MM.1S (cell line): ENCODE data around the gene POLA2.
"Not testable (repeated sequence)": the region's sequence is repeated elsewhere in the genome, so short reads cannot be mapped to it uniquely, and the experiment has no call there.

Source experiments
- DNase-seq: peaks from one replicate; pipeline ENCODE4 v3.0.0-alpha.2; 2015
- H2AFZ ChIP-seq: fragments of 300-600 bp; sonication (generic); 2 replicates; pipeline ENCODE4 v1.6.0; 2016; ENCODE audit warnings: antibody characterized with exemption, low read length
- H3F3A ChIP-seq: fragments of 300-600 bp; sonication (generic); 2 replicates; pipeline ENCODE4 v1.6.1; 2016; ENCODE audit warnings: mild to moderate bottlenecking, antibody characterized with exemption, low read length, moderate library complexity, mixed read lengths; ENCODE audit not compliant: insufficient read depth
- H3K27ac ChIP-seq: fragments of 300-600 bp; sonication (generic); 2 replicates; pipeline ENCODE4 v1.5.1; 2016; ENCODE audit warnings: mild to moderate bottlenecking, low read length
- H3K27me3 ChIP-seq: fragments of 300-600 bp; sonication (generic); replicated peaks from 2 replicates; pipeline ENCODE4 v1.6.0; 2016; ENCODE audit warnings: low read length; ENCODE audit not compliant: insufficient read depth
- H3K36me3 ChIP-seq: fragments of 300-600 bp; sonication (generic); replicated peaks from 2 replicates; pipeline ENCODE4 v1.6.1; 2016; ENCODE audit warnings: mild to moderate bottlenecking, low read length, mixed read lengths; ENCODE audit not compliant: insufficient read depth
- H3K4me1 ChIP-seq: fragments of 300-600 bp; sonication (generic); 2 replicates; pipeline ENCODE4 v1.6.1; 2016; ENCODE audit warnings: low read length, mixed read lengths
- H3K4me2 ChIP-seq: fragments of 300-600 bp; sonication (generic); 2 replicates; pipeline ENCODE4 v1.6.0; 2016; ENCODE audit warnings: low read depth, low read length
- H3K4me3 ChIP-seq: fragments of 300-600 bp; sonication (generic); 2 replicates; pipeline ENCODE4 v1.5.1; 2016; ENCODE audit warnings: low read length, mixed read lengths
- H3K79me2 ChIP-seq: fragments of 300-600 bp; sonication (generic); 2 replicates; pipeline ENCODE4 v1.6.1; 2016; ENCODE audit warnings: mixed run types, low read length, mixed read lengths
- H3K9ac ChIP-seq: fragments of 300-600 bp; sonication (generic); 2 replicates; pipeline ENCODE4 v1.6.1; 2016; ENCODE audit warnings: low read length, mixed read lengths
- H3K9me2 ChIP-seq: fragments of 300-600 bp; sonication (generic); replicated peaks from 2 replicates; pipeline ENCODE4 v1.6.1; 2016; ENCODE audit warnings: mild to moderate bottlenecking, low read length, mixed read lengths; ENCODE audit not compliant: insufficient read depth
- H3K9me3 ChIP-seq: fragments of 300-600 bp; sonication (generic); replicated peaks from 2 replicates; pipeline ENCODE4 v1.6.1; 2016; ENCODE audit warnings: mild to moderate bottlenecking, low read length, mixed read lengths; ENCODE audit not compliant: insufficient read depth
- H4K20me1 ChIP-seq: fragments of 300-600 bp; sonication (generic); 2 replicates; pipeline ENCODE4 v1.6.1; 2016; ENCODE audit warnings: mild to moderate bottlenecking, low read length, moderate library complexity, mixed read lengths; ENCODE audit not compliant: insufficient read depth
- EZH2 ChIP-seq: fragments of 300-600 bp; sonication (generic); optimal IDR thresholded peaks from 2 replicates; pipeline ENCODE3; 2017; ENCODE audit warnings: low read depth, mild to moderate bottlenecking, antibody characterized with exemption, low read length, mixed read lengths
- EZH2phosphoT487 ChIP-seq: fragments of 300-600 bp; sonication (generic); IDR thresholded peaks from 2 replicates; pipeline ENCODE4 v1.6.1; 2018; ENCODE audit warnings: antibody characterized with exemption, low read length
- TF ChIP-seq, protein P1 (sequence below): fragments of 300-600 bp; sonication (generic); IDR thresholded peaks from 2 replicates; pipeline ENCODE4 v1.5.1; 2016; ENCODE audit warnings: antibody characterized with exemption, low read length, mixed read lengths

The POLA2 gene

DNA sequence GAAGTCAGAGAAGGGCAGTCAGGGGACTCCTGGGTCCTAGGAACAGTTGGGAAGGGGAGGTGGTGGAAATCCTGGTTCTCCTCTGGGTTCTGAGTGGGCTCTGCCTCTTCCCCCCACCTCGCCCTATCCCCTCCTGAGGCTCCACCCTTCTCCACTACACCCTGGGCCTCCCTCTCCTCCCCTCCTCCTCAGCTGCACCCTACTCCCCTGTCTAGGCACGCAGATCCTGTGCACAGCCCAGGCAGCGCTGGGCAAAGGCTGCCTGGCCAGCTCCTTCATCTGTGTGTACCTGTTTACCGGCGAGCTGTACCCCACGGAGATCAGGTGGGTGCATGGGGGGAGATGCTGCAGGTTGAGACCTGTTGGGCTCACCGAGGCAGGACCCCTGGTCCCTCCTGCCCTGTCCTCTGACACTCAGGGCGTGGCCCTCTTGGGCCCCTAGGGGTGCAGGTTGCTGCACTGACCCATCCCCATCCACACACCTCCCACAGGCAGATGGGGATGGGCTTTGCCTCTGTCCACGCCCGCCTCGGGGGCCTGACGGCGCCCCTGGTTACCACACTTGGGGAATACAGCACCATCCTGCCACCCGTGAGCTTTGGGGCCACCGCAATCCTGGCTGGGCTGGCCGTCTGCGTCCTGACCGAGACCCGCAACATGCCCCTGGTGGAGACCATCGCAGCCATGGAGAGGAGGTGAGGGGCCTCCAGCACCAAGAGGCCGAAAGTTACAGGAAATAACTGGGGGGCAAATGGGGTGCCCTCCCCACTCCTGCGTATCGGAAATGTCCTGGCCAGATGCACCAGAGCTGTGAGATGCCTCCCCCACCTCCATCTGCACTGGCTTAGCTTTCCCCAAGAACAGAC lies 25.3 kb upstream of the POLA2 start:
- no peak overlapping the region for H3K4me3 ChIP-seq
- no peaks in the 10 kb centered on the region for H3K9me3 ChIP-seq
- H3K9me2 ChIP-seq = no peaks in the 10 kb centered on the region
- no peak overlapping the region for H3K9ac ChIP-seq
- no peaks in the 10 kb centered on the region for H4K20me1 ChIP-seq
- no peaks in the 10 kb centered on the region for H3F3A ChIP-seq
- TF ChIP-seq EZH2phosphoT487 = no peak
- no peak for TF ChIP-seq EZH2
- TF ChIP-seq, protein P1, sequence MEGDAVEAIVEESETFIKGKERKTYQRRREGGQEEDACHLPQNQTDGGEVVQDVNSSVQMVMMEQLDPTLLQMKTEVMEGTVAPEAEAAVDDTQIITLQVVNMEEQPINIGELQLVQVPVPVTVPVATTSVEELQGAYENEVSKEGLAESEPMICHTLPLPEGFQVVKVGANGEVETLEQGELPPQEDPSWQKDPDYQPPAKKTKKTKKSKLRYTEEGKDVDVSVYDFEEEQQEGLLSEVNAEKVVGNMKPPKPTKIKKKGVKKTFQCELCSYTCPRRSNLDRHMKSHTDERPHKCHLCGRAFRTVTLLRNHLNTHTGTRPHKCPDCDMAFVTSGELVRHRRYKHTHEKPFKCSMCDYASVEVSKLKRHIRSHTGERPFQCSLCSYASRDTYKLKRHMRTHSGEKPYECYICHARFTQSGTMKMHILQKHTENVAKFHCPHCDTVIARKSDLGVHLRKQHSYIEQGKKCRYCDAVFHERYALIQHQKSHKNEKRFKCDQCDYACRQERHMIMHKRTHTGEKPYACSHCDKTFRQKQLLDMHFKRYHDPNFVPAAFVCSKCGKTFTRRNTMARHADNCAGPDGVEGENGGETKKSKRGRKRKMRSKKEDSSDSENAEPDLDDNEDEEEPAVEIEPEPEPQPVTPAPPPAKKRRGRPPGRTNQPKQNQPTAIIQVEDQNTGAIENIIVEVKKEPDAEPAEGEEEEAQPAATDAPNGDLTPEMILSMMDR = no peak
- no peaks in the 10 kb centered on the region for H3K79me2 ChIP-seq
- H2AFZ ChIP-seq = no peak overlapping the region
- H3K4me1 ChIP-seq = no peaks in the 10 kb centered on the region
- H3K36me3 ChIP-seq = no peaks in the 10 kb centered on the region
- no peak overlapping the region for H3K27ac ChIP-seq
- peaks cover 12% of the 10 kb centered on the region; the same call in 1 of the 2 replicates for H3K27me3 ChIP-seq
- DNase-seq = no peak
- H3K4me2 ChIP-seq = no peak overlapping the region

DNA sequence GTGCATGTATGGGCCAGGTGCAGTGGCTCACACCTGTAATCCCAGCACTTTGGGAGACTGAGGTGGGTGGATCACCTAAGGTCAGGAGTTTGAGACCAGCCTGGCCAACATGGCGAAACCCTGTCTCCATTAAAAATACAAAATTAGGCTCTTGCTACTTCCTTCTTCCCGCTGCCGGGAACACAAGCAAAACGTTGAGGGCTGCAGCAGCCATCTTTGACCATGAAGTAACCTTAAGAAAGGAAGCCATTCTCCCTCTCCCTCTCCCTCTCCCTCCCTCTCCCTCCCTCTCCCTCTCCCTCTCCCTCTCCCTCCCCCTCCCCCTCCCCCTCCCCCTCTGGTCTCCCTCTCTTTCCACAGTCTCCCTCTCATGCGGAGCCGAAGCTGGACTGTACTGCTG lies 23.5 kb upstream of the POLA2 start:
- H2AFZ ChIP-seq, H3K9me3 ChIP-seq, H3F3A ChIP-seq, H3K79me2 ChIP-seq, DNase-seq, H3K27ac ChIP-seq, H3K4me1 ChIP-seq, H3K4me2 ChIP-seq, H3K9ac ChIP-seq, H4K20me1 ChIP-seq, H3K36me3 ChIP-seq, H3K4me3 ChIP-seq, H3K9me2 ChIP-seq: not testable (repeated sequence)
- H3K27me3 ChIP-seq = peaks cover 21% of the 10 kb centered on the region

DNA sequence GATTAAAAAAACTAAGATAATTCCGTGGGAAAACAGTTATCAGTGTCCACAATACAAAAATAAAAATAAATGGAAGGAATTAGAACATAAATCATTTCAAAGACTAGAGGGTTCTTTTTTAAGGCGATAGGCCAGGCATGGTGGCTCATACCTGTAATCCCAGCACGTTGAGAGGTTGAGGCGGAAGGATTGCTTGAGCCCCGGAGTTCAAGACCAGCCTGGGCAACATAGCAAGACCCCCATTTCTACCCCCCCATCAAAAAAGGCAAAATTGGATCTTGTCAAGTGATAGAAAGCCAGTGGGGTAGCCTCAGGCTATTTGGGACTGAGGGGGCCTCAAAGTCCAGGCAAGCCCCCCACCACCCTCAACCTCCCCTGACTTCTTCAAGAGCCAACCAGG lies 20.6 kb upstream of the POLA2 start:
- Histone ChIP-seq H3K9me3 (no peaks in the 10 kb centered on the region), H3K4me2 (no peak overlapping the region), H3K4me1 (no peaks in the 10 kb centered on the region), H3K4me3 (no peak overlapping the region), H3K79me2 (no peaks in the 10 kb centered on the region), H4K20me1 (no peaks in the 10 kb centered on the region), H3F3A (no peaks in the 10 kb centered on the region), H3K27ac (no peak overlapping the region), H3K36me3 (no peaks in the 10 kb centered on the region), H3K9me2 (no peaks in the 10 kb centered on the region), H3K27me3 (peaks cover 20% of the 10 kb centered on the region), H3K9ac (no peak overlapping the region), H2AFZ (no peak overlapping the region)
- TF ChIP-seq, protein P1 = no peak
- TF ChIP-seq EZH2 (no peak), EZH2phosphoT487 (no peak)
- DNase-seq = no peak

DNA sequence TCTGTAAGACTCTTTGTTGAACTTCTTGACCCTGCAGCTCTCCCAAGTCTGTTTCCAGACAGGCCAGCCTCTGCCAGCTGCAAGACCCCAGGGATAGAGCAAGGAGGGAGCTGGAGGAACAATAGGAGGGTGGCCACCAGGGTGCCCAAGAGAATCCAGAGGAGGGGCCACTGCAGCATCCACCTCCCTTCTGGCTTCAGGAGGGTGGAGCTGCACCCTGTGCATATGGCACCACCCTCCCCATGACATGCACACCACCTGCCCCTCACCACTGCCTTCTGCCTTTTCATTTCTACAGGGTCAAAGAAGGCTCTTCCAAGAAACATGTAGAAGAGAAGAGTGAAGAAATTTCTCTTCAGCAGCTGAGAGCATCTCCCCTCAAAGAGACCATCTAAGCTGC lies 20.1 kb upstream of the POLA2 start:
- Histone ChIP-seq H4K20me1 (no peaks in the 10 kb centered on the region), H3K4me3 (no peak overlapping the region), H3K79me2 (no peaks in the 10 kb centered on the region), H3K4me1 (no peaks in the 10 kb centered on the region), H3K4me2 (no peak overlapping the region), H3K36me3 (no peaks in the 10 kb centered on the region), H3K9me2 (no peaks in the 10 kb centered on the region), H3K27me3 (peaks cover 14% of the 10 kb centered on the region), H3K27ac (no peak overlapping the region), H3K9me3 (no peaks in the 10 kb centered on the region), H3F3A (no peaks in the 10 kb centered on the region), H3K9ac (no peak overlapping the region), H2AFZ (no peak overlapping the region)
- TF ChIP-seq EZH2 = no peak
- TF ChIP-seq, protein P1 = no peak
- no peak for TF ChIP-seq EZH2phosphoT487
- no peak for DNase-seq
